GM18867 (cell line): Measurements from ENCODE around the gene SHE.
"Not testable (repeated sequence)": the region's sequence is repeated elsewhere in the genome, so short reads cannot be mapped to it uniquely, and the experiment has no call there.

Experiments used
- ATAC-seq: cut with Tn5 transposase; IDR thresholded peaks from one replicate; pipeline ENCODE4 v1.9.1; 2021; ENCODE audit warnings: mild to moderate bottlenecking, moderate library complexity; ENCODE audit not compliant: unreplicated experiment

The SHE gene

DNA sequence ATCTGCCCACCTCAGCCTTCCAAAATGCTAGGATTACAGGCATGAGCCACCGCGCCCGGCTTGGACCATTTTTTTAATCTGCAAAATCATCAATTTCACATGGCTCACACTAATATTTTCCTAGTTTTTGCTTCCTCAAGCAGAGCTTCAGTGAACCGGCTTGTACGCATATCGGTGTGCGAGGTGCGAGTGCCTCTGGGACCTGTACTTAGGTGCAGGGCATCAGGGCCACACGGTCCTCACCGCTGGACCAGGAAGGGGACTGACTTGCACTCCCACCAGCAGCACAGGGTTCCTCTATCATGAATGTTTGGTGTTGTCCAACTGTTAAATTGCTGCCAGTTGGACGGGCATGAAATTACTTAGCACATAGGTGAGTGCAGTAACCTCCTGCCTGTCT is 15.4 kb upstream of the SHE start:
- ATAC-seq: no peak

DNA sequence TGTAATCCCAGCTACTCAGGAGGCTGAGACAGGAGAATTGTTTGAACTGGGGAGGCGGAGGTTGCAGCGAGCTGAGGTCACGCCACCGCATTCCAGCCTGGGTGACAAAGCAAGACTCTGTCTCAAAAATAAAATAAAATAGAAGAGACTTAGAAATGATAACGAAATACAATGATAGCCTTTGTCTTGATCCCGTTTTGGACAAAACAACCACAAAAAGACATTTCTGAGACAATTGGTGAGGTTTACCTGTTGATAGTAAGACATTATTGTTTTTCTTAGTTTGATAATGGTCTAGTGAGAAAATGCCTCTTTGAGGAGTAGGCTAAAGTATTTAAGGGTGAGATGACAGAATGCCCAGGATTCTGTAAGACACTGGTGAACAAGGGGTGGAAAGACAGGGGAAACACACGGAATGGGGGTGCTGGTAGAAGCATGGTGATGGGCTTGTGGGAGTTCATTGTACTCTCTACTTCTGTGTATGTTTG is 11.9 kb upstream of the SHE start:
- no peak for ATAC-seq

DNA sequence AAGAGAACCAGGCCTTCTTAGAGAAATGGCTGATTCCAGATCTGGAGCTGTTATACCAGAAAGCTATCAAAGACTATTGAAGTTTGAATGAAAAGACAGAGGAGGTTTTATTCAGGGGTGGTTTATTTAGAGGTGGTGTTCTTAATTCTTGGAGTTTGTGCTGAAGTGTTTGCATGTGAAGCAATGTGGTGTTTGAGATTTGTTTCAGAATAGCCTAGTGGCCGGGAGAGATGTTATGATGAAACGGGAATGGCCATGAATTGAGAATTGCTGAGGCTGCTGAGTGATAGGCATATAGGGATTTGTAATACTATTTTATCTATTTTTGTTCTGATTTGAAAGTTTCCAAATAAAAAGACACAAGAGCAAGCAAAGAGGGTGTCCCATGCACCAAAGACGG is 10.5 kb upstream of the SHE start:
- no peak for ATAC-seq

DNA sequence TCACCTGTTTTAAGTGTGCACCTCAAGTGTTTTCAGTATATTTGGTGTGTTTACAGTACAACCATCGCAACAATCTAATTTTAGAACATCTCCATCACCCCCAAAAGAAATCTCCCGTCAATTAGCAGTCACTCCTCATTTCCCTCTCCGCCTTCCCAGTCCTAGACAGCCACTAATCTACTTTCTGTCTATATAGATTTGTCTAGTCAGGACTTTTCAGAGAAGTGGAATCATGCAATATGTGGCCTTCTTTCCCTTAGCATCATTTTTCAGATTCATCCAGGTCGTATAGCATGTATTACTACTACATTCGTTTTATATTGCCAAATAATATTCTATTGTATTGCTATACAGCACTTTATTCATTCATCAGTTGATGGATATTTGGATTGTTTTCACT is 1.7 kb upstream of the SHE start:
- no peak for ATAC-seq

DNA sequence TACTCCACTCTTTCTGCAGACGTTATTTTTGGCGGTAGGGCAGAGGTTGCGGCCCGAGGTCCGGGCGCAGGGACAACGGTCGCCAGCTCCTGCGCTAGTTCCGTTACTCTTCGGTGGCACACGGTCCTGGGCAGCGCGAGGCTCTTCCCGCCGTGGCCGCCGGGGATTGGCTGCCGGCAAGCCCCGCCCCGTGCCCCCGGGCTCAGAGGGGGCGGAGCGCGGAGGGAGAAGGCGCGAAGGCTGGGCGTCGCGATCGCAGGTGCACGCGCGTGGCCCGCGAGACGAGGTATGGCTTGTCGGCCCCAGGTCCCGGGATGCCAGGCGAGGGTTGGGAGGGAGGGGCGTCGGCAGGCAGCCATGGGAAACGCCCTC is 518 bp upstream of the SHE start:
- no peak for ATAC-seq

DNA sequence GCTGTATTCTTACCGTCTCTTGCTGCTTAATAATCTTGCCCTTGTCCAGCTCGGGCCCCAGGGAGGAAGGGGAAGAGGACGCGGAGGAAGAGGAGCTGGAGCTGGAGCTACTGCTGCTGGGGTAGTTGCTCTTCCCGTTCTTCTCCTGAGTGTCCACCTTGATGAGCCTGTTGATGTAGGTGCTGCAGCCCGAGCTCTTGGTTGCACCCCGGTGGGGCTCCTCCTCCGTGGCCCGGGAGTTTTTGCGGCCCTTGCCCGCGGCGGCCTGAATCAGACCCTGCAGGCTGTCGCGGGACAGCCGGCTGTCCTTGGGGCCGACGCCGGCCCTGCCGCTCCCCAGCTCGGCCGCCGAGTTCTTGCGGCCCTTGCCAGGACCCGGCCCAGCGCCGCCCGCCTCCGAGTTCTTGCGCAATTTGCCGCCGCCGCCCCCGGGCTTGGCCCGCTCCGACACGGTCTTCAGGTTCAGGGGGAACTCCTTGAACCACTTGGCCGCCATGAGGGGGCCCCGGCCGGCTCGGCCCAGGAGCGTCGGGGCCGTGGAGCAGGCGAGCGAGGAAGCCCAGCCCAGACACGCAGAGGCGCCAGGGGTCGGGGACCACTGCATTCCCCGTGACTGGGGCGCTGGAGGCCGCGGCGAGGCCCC is 668 bp downstream of the SHE start:
- ATAC-seq: no peak

DNA sequence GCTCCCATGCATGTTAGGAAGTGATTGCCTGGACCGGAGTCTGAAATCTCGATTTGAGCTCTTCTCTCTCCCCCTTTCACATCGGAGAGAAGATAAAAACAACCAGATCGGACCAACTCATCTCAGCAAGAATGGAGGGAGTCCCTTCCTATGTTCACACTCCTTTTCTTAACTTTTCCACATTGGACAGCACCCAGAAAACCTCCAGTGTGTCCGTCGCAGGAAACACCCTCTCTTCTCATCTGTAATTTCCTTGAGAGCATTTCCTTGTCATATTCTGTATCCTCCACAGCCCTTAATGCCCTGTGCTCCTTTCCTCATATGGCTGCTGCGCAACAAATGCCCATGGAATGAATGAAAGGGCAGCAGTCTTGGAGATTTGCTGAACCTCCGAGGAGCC is 1.7 kb downstream of the SHE start:
- no peak for ATAC-seq

DNA sequence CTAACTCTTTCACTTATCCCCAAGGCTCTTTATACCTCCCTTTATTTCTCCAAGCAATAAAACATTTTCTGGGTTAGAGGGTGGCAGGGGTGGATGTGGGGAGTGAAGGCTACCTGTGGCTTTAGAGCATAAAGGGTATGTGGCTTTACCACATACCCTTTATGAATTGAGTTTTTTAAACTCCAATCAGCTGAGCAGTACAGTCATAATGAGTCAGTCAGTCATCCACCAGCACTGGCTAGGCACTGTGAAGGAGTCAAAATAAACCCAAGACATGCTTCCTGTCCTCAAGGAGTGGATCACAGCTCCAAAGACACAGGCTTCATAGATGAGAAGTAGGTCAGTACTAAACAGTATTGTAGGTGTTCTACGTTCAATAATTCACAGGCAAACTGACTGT is 2.8 kb downstream of the SHE start:
- ATAC-seq: no peak

DNA sequence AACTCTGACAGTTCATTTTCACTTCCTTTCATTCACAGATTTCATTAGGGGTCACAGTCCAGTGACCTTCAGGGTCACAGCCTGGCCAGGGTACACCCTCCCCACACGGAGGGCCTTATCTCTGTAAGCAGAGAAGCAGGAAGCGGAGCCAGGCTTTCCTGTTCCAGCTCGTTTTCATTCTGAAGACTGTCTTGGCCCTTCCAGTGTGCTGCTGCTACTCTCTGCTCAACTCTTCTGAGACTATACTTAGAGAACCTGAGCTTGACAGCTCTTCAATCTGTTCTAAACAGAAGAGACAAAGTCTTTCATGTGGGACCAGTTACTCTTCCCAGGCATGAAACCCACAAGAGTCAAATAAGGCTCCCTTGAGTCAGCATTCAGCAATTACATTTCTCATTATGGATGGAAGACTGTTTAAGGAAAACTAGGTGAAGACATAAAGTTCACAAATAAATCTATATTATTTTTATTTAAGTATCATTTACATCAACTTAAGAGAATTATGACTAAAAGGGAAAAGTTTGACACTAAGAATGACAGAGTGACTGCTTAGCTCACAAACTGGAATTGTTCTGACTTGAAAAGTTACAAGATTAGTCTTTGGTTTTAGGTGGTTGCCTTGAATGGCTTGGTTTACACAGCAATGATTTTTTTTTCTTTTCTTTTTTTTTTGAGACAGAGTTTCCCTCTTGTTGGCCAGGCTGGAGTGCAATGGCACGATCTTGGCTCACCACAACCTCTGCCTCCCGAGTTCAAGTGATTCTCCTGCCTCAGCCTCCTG is 5.0 kb downstream of the SHE start:
- no peak for ATAC-seq

DNA sequence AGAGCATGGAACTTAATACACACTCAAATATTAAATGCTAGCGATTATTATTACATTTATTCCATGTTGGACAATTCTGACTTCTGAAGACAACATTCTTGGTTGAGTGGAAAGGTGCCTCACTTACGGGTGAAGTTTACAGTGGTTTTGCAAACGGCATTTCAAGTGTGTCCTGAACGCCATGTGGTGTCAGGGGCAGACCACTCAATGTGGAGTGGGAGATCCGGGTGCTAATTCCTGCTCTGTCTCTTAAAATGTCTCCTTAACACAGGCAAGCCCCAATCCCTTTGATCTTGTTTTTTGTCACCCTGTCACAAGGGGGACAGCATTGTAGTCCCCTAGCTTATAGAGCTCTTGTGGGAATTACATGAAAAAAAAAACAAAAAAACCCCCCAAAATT is 5.8 kb downstream of the SHE start:
- no peak for ATAC-seq

DNA sequence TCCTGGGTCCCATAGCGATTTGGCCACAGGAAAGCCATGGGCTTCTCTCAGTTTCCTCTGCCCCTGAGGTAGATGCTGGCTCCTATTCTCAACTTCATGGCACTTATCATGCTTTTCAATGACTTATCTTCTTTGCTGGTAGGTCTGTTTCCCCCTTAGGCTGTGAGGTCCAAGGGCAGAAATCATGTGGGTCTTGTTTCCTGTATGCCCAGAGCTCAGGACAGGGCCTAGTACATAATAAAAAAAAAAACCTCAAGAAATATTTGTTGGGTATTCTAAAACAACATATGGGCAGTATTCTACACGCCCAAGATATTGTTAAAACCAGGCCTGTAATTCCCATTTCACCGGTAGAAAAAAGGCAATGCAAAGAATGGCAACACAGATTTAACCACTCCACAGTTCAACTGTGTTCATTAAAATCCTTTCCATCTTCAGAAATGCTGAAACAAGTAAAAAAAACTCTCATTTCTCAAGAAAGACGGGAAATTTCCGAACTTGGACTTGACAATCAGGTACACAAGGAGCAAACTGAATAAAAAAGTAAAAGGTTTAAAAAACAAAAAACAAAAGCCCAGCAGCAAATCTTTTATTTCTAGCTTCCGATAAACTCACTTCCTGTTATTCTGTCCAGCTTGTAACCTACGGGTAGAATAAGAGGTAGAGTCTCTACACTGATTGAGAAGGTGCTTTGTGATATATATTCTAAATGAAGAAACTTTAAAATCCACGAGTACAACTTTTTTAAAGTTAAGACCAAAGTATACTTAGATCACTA is 6.5 kb downstream of the SHE start:
- ATAC-seq: no peak

DNA sequence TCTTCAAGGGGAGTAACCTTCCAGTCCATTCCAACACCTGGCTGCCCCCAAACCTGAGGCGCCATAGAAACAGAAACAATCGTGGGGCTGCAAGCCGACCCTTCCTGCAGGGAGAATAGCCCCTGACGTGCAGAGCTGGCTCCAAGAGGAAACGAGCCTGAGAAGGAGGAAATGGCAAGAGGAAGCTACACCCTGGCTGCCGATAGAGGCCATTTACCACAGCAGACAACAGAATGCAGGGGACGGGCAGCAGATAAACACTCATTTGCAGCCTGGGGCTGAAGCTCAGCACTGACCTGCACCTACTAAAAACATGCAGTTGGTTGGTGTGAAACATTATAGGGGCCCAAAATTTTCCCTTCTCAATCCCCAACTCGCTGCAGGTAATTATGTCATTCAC is 8.9 kb downstream of the SHE start:
- no peak for ATAC-seq

DNA sequence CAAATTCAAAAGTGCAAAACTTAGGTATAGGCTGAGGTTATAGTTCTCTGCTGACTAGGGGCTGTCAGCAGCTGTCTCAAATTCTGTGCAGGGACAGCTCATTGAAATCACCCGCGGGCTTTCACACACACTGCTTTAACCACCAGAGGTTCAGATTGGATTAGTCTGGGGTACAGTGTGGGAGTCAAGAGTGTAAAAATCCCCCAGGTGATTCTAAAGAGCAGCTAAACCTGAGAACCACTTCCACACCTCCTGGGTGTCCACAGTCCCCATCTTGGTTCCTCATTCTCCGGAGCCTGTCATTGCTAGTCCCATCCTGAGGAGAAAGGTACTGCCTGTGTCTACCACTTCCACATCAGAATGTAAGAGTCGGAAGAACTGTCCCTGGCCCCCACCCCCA is 10.1 kb downstream of the SHE start:
- no peak for ATAC-seq

DNA sequence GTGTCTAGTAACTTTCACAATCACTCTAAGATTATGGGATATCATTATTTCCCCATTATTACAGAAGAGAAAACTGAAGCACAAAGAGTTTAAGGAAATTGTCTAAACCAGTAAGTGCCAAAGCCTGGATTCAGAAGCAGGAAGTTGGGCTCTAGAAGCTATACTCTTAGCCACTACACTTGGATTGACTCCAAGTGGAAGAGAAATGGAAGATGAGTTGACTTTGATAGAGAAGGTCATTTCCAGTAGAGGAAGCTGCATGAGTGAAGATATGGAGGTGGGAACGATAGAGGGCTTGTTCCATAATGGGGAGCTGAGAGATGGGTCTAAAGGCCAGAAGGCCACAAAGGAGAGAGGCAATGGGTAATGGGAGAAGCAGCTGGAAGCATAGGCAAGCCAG is 11.9 kb downstream of the SHE start:
- no peak for ATAC-seq

DNA sequence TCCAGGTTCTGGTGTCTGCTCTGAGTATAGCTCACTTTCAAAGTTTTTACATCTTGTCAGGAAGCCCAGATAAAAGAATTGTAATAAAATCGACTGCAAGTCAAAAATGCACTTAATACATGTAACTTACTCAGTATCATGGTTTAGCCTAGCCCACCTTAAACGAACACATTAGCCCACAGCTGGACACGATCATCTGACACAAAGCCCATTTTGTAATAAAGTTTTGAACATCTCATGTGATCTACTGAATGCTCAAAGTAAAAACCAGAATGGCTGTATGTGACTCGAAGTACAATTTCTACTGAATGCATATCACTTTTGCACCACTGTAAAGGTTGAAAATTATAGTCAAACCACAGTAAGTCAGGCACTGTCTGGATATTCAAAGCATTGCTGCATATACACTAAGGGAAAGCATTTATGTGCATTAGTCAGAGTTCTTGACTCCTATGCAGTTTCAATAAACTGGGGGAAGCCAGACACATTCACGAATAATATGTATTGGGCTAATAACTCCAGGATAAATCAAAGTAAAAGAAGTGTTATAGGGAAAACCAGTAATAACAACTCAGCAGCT is 12.4 kb downstream of the SHE start:
- no peak for ATAC-seq

DNA sequence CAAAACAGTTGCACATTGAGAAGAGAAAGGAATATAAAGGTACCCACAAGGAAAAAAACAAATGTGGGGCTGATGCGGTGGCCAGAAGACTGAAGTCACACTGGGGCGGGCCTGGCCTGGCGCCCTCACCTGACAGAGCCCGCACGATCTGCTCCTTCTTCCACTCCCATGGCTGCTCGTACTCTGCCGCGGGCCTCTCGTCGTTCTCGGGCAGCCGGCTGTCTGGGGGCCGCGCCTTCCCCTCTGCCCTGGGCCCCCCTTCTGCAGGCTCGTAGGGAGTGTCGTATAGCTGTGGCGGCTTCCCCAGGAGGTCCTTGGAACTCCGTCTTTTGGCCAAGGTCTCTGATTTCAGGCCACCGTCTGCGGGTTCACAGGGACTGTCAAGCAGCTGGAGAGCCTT is 13.3 kb downstream of the SHE start:
- ATAC-seq: no peak

DNA sequence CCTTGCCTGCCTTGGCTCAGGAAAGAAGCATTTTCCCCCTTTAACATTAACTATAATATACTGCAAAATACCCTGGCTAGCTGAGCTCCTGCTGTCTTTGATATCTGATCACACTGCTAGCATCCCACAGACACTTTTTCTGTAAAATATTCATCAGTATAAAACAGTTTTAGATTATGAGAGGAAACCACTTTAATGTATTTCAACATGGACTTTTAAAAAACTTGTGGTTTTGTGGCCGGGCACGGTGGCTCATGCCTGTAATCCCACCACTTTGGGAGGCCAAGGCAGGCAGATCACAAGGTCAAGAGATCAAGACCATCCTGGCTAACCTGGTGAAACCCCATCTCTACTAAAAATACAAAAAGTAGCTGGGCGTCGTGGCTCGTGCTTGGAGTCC is 15.5 kb downstream of the SHE start:
- ATAC-seq: not testable (repeated sequence)

DNA sequence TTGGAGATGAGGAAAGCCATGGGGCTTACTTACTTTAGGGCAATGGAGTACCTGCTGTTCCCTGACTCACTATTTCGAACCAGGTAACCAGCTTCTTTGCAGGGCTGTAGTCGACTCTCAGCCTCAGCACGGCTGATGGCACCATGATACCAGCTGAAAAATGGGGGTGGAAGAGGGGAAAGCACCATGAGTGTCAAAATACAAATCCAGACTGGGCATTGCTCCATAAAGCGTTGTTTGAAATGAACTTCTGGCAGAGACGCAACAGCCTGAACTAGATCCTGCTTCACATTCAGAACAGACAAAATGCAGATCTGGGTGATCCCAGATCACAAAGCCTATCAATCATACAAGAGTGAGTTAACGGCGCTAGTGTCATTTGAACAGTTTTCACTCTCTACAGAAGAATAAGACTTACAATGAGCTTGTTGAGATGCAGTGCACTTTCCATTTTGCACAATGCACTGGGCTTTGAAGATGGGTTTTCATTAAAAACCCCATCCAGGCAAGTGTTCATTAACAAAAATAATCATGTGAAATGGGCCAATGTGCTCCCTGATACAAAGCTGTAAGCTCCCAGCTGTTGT is 16.2 kb downstream of the SHE start:
- no peak for ATAC-seq

DNA sequence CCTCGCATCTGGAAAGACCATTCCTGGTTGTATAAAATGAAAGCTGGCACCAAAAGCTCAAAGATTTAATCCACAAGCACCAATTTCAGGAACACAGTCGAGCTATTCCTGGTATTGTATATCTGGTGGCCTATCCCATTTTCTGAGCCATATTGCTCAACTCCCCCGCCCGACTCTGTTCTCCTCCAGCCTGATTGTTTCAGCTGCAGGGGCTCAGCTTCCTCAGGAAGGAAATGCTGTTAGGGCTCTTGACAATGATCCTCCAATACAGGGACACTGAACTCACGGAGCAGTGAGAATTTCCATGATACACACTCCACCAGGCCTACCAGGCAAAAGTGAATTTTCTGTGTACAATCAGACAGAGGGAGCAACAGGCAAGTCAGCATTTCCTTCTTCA is 17.1 kb downstream of the SHE start:
- ATAC-seq: no peak

DNA sequence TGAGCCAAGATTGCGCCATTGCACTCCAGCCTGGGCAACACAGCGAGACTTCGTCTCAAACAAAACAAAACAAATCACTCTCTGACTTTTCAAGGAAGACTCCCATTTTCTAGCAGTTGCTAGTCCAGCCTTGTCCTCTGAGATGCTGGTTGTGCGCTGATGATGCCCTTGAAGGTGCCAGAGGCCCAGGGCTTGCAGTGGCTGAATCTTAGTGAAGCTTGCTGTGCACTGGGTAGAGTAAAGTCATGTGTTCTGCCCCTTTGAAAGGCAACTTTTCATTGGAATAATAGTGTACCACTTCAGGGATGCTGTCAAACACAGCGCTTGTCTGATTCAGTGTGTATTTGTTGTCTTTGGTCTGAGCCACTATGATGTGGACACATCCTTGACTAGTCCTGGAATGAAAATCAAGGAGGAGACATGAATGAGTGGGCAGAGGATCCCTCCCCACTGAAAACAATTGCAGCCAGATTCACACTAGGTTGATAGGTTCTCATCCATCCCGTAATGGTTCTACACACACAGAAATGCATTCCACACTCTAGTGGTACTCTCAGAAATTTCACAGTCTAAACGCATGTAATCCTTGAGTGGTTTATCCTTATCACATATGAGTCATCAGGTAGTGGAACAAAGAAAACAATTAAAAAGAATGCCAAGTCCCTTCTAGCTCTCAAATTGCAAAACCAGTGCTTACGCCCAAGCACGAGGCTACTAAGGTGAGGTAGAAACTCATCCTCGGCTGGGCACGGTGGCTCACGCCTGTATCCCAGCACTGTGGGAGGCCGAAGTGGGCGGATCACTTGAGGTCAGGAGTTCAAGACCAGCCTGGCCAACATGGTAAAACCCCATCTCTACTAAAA is 18.0 kb downstream of the SHE start:
- ATAC-seq: no peak
